Measurements from ENCODE around the gene PDXP. TPM values are rescaled to one million over a fixed set of nuclear protein-coding genes. Genes with fewer than 3 reads are reported as not detected.

PDXP gene
- total RNA-seq, 1 donor = 9.9 TPM

- peak overlapping the region; percentile 74 for H3K4me3 ChIP-seq (ENCODE audit: low read depth, low read length)
- no peak for DNase-seq (ENCODE audit: low read depth)
- TF ChIP-seq CTCF (IDR thresholded peaks at IDR 0.05; ENCODE audit: insufficient read depth, low read depth, low read length) = no peak
Observed at GRCh38 chr22:37659897-37660708, 1.6 kb downstream of the PDXP start.

DNA sequence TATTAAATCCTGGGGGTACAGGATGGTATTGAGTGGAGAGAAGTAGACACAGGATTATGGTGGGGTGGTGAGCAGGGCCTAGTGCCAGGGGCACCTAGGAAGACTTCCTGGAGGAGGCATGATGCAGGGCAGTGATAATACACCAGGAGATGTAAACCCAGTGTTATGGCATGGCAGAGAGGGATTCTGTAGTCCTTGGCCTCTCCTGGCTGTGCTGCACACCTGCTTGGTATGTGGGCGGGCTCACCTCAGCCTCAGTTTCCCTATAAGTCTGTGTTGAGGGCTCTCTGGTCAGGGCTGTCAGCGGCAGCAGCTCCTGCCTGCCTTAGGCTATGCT, 2.2 kb downstream of the PDXP start:
- H3K4me3 ChIP-seq (ENCODE audit: low read depth, low read length) = no peak overlapping the region
- DNase-seq (ENCODE audit: low read depth) = no peak
- no peak for TF ChIP-seq CTCF (IDR thresholded peaks at IDR 0.05; ENCODE audit: insufficient read depth, low read depth, low read length)

DNA sequence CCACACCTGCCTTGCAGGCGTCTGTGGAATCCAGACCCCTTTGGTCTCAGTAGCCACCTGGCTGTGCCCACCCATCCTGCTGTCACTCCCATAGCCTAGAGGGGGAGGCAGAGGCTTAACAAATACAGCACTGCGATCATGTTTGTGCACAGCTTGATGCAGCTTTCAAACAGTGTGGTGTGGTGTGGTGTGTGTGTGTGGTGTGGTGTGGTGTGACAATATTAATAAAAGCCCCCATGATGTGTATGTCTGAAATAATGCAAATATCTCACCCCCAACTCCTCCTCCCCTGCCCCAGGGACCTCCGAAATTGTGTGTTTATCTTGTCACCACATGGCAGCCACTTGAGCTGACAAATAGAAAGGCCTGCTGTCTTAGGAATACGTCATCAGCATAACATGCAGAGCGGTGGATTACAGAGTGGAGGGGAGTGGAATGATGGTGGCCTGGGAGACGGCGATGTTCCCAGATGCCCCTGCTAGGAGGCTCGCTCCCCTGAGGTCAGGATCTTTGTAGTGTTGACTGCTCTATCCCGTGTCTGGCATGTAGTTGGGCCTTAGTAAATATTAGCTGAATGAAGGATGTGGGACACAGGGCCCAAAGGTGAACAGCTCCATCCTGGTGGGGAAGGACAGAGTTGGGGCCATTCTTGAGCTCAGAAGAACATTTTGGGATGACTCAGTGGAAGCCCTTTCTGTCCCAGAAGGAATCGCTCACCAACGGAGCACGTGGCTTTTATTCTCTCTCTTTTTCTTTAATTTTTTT, 2.8 kb downstream of the PDXP start:
- TF ChIP-seq CTCF (IDR thresholded peaks at IDR 0.05; ENCODE audit: insufficient read depth, low read depth, low read length) = peak; percentile 70
- no peak overlapping the region for H3K4me3 ChIP-seq (ENCODE audit: low read depth, low read length)

GRCh38 chr22:37662039-37662438, 3.5 kb downstream of the PDXP start:
- DNase-seq (ENCODE audit: low read depth) = no peak
- no peak overlapping the region for H3K4me3 ChIP-seq (ENCODE audit: low read depth, low read length)
- no peak for TF ChIP-seq CTCF (IDR thresholded peaks at IDR 0.05; ENCODE audit: insufficient read depth, low read depth, low read length)

More for the DNA sequence above, 2.8 kb downstream of the PDXP start:
- peak; percentile 87 for DNase-seq (ENCODE audit: low read depth)

DNA sequence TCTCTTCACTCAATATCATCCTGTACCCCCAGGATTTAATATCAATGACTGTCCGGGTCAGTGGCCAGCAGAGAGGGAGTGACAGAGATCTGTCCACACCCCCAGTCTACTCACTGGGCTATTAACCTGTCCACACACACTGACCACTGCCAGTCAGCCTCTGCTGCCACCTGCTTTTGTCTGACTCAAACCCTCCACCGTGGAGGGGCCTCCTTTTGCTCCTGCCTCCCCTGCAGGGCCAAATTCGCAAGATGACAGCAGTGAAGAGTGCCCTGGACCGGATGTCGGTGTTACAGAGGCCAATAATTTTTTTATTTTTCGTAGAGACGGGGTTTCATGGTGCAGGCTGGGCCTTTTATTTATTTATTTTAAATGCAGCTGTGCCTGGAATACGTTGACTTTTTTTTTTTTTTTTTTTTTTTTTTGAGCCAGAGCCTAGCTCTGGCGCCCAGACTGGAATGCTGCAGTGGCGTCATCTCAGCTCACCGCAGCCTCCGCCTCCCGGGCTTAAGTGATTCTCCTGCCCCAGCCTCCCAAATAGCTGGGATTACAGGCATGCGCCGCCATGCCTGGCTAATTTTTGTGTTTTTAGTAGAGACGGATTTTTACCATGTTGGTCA, 5.1 kb downstream of the PDXP start:
- no peak overlapping the region for H3K4me3 ChIP-seq (ENCODE audit: low read depth, low read length)
- no peak for TF ChIP-seq CTCF (IDR thresholded peaks at IDR 0.05; ENCODE audit: insufficient read depth, low read depth, low read length)
- peak; percentile 82 for DNase-seq (ENCODE audit: low read depth)

- H3K4me3 ChIP-seq (ENCODE audit: low read depth, low read length) = no peak overlapping the region
- TF ChIP-seq CTCF (IDR thresholded peaks at IDR 0.05; ENCODE audit: insufficient read depth, low read depth, low read length) = no peak
- DNase-seq (ENCODE audit: low read depth) = no peak
Observed at GRCh38 chr22:37664249-37665101, 6.0 kb downstream of the PDXP start.
